Stimulated activated CD4-positive, alpha-beta T cell treated with anti-CD3 and anti-CD28 coated beads, Interleukin-1b, Interleukin-23, amount 100 ng/mL, for 48 hours (primary cell): Measurements from ENCODE around the gene BTG3.

Experiments
- DNase-seq: peaks from one replicate; pipeline ENCODE4 v3.0.0-alpha.2; 2020

Gene BTG3

GRCh38 chr21:17583898-17584297 lies 28.8 kb downstream of the BTG3 start:
- DNase-seq, result no peak

- no peak for DNase-seq
These were observed 32.4 kb downstream of the BTG3 start for GRCh38 chr21:17580319-17580718.

- no peak for DNase-seq
These were observed 33.8 kb downstream of the BTG3 start for GRCh38 chr21:17578876-17579275.

DNA sequence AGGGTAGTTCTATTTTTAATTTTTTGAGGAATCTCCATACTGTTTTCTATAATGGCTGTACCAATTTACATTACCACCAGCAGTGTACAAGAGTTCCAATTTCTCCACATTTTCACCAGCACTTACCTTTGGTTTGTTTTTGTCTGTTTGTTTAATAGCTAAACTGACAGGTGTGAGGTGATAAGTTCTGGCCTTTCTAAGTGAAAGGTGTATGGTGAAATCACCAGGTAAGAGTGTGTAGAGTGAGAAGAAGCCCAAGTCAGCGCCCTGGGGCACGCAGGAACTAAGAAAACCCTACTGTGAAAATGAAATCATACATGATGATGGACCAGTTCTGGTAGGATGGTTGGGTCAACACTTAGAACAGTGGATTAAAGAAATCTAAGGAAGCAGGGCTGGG lies 34.5 kb downstream of the BTG3 start:
- DNase-seq, result no peak

DNA sequence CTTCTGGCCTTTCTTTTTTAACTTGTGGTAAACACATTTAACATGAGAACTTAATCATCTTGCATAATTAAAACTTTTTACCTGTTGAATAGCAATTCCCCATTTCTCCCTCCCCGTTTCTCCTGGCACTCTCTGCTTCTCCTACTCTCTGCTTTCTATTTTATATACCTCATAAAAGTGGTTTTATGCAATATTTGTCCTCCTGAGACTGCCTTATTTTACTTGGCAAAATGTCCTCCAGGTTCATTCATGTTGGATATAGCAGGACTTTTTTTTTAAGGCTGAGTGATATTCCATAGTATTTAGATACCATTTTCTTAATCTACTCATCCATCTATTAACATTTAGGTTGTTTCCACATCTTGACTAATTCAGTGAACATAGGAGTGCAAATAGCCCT lies 35.0 kb downstream of the BTG3 start:
- no peak for DNase-seq

GRCh38 chr21:17576080-17576835 lies 36.4 kb downstream of the BTG3 start:
- DNase-seq, result no peak

DNA sequence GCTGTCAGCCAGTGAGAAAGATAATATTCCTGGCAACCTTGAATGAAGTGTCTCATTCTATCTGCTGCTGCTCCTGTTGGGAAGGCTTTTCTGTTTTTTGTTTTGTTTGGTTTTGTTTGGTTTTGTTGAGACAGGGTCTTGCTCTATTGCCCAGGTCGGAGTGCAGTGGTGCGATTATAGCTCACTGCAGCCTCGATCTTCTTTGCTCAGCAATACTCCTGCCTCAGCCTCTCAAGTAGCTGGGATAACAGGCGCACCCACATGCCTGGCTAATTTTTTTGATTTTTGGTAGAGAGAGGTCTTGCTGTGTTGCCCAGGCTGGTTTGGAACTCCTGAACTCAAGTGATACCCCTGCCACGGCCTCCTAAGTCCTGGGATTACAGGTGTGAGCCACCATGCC lies 37.6 kb downstream of the BTG3 start:
- no peak for DNase-seq

DNA sequence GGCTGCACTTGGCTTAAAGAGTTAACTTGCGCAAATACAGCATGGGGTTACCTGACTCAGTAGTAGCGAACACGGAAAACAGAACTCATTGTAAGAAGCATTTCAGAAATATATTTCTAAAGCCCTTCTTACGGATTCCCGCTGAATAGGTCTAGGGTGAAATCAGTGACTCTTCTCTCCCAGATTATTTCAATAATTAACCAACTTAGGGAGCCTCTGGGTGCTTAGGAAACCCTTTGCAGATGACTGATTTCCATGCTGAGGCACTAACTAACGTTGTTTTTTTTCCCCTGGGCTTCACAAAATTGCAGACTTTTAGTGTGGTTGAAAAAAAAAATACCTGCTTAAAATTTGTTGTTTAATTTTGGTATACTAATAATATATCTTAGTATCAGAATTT lies 40.3 kb downstream of the BTG3 start:
- no peak for DNase-seq

GRCh38 chr21:17570786-17571185 lies 41.9 kb downstream of the BTG3 start:
- DNase-seq, result no peak

DNA sequence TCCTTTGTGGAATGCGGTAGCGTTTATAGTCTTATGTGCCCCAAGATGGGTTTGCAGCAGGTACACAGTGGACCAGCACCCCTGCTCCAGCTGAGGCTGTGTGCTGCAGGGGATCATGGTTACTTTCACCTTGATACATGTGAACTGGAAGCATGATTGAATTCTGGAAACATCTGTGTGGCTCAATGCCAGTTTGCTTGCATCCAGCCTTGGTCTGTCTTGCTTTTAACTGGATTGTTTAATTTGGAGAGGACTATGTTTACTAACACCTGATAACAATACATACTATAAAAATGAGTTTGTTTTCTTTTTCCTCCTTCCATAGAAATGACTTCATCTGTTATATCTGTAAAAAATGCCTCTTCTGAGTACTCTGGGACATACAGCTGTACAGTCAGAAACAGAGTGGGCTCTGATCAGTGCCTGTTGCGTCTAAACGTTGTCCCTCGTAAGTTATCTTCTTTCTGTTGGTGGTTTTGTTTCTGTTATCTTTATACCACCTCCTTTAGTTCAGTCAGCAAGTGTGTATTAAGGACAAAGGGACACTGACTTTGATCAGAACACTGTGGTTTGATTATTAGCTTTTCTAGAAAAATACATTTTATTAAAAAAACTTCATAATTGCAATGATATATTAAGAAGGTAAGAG lies 52.2 kb downstream of the BTG3 start:
- no peak for DNase-seq

DNA sequence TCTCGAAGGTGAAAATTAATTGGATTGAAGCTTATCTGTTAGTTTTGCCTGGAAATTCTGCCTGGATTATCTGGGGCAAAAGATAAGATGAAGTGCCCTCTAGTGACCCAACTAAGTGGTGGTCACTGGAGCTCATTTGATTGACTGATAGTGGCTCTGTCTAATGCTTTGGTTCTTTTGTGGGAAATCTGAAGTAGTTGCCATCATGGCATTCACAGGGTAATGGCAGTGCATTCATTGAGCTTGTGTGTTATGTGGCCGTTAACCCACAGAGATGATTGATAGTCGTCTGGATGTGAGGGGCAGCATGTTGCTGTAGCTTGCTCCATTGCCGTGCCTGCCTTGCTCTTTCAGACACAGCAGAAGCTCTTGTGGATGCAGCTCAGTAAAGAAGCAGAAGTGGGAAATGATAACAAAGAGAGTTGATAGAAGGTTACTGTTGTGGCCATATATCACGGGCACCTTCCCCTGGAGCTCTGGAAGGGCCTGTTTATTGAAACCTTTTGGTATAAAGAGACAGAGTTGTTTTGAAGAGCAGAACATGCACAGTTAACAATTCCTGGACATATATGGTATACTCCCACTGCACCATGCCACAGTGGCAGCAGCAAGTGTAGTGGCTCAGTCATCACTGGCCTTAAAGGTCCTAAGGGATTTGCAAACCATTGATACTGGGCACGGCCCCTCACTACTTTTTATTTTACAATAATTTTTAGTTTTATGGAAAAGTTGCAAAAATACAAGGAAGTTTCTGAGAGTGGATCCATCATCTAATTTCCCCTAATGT lies 57.8 kb downstream of the BTG3 start:
- no peak for DNase-seq

- no peak for DNase-seq
These were observed 58.6 kb downstream of the BTG3 start for GRCh38 chr21:17554120-17554519.

DNA sequence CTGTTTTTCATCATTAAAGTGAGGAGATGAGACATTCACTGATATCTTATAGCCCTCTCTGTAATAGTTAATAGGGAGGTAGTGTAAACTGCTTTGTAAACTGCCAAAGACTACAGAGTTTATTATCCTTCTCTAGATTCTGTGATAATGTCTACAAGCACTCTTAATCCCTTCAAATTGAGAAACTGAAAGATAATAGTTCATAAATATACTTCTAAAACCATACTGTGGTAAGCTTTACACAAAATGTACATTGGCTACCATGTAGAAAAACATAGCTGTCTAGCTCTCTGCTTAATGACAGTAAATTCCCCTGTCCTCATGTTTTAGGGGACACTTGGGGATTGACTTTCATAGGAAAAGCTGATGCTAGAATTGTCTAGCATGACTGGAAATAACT lies 60.3 kb downstream of the BTG3 start:
- no peak for DNase-seq

- DNase-seq, result no peak
These were observed 61.9 kb downstream of the BTG3 start for GRCh38 chr21:17550671-17551308.

GRCh38 chr21:17548262-17548661 lies 64.4 kb downstream of the BTG3 start:
- DNase-seq, result no peak

- no peak for DNase-seq
These were observed 67.7 kb downstream of the BTG3 start for GRCh38 chr21:17545007-17545406.
